Hepatocyte (in vitro differentiated cells): ENCODE measurements around the gene SLC9A4.

Experiments used
- CTCF ChIP-seq: fragments of 200-600 bp; sonication (generic); IDR thresholded peaks from 2 replicates; pipeline ENCODE4 v1.5.1; 2016; ENCODE audit warnings: antibody characterized with exemption, mild to moderate bottlenecking; ENCODE audit not compliant: poor library complexity
- EZH2phosphoT487 ChIP-seq: fragments of 200-600 bp; sonication (generic); IDR thresholded peaks from one replicate; pipeline ENCODE4 v1.6.1; 2018; ENCODE audit warnings: antibody characterized with exemption, mild to moderate bottlenecking, low read depth, moderate library complexity; ENCODE audit not compliant: unreplicated experiment, severe bottlenecking

DNA sequence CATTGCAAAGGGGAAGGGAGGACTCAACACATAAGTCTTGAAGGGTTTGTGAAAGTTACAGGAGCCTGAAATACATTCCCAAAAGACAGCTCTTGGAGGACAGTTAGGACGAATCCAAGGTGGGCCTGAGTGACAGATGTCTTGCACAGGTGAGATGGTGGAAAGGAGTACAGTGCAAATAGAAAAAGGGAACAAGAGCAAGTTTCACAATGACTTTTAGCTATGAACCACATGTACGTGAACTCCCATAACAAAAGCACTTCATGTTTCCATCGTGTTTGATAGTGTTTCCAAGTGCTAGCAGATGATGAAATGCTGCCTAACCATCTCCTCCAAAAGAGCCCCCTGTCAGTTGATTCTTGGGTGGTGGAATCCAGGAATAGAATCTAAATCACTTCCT, 48.3 kb upstream of the SLC9A4 start:
- TF ChIP-seq EZH2phosphoT487: no peak
- TF ChIP-seq CTCF: no peak
